Subcutaneous adipose tissue (tissue), 4 donors: ENCODE measurements around the gene KRT71. TPM values are rescaled to one million over a fixed set of nuclear protein-coding genes. Genes with fewer than 3 reads are reported as not detected.

Source experiments
- total RNA-seq, 4 donors: library from RNA; depleted of rRNA; stranded (reverse); fragments of >200 nt; gene quantifications; one replicate each; pipeline ENCODE4 v1.1.0, GENCODE V29; 2016
- TF ChIP-seq, protein P1 (sequence below): fragments of 450-650 bp; IDR thresholded peaks from one replicate; pipeline ENCODE4 v1.5.1; 2016; ENCODE audit warnings: low read depth, mild to moderate bottlenecking, control low read depth, antibody characterized with exemption, moderate library complexity

The KRT71 gene
- total RNA-seq, 4 donors from 2014 or later: not detected

GRCh38 chr12:52564582-52564981 lies 11.6 kb upstream of the KRT71 start:
- TF ChIP-seq, protein P1, sequence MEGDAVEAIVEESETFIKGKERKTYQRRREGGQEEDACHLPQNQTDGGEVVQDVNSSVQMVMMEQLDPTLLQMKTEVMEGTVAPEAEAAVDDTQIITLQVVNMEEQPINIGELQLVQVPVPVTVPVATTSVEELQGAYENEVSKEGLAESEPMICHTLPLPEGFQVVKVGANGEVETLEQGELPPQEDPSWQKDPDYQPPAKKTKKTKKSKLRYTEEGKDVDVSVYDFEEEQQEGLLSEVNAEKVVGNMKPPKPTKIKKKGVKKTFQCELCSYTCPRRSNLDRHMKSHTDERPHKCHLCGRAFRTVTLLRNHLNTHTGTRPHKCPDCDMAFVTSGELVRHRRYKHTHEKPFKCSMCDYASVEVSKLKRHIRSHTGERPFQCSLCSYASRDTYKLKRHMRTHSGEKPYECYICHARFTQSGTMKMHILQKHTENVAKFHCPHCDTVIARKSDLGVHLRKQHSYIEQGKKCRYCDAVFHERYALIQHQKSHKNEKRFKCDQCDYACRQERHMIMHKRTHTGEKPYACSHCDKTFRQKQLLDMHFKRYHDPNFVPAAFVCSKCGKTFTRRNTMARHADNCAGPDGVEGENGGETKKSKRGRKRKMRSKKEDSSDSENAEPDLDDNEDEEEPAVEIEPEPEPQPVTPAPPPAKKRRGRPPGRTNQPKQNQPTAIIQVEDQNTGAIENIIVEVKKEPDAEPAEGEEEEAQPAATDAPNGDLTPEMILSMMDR: no peak

DNA sequence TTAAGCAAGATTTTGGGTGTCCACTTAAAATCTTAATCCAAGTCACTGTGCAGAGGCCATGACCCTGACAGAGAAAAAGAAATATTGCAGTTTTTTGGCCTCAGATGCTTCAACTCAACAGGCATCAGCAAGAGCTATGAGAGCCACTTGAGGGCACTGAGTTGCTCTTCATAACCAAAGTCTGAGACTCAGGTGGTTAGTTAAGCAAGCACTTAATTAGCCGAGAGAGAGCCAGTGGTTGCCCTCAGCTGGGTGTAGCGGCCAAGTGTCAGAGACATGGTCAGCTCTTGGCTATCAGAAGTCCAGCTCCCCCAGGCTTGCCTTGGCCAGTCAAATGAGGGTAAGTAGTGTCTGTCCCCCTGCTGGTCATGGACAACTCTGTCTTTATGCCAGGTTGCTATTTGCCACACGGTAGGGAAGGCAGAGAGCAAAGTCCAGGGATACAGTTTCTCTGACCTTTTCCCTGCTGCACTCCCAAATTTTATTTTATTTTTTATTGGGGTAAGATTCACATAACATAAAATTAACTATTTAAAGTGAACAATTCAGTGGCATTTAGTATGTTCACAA lies 9.0 kb upstream of the KRT71 start:
- TF ChIP-seq, protein P1: no peak

DNA sequence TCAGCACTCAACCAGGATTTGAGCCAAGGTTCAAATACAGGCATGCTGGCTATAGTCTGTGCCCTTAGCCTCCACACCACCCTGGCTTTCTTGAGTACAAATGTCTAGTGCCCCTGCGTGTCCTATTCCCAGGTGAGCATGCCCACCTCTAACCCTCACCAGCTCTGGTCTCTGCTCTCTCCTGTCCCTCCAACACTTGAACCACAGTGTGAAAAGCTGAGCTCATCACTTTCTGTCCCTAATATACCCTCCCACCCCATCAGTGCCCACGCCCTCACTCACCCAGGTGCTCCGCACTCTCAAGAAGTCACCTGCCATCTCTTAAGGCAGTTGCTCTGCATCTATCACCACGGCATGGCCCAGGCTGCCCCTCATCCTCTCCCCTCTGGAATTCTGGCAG lies 7.0 kb upstream of the KRT71 start:
- TF ChIP-seq, protein P1: no peak

- TF ChIP-seq, protein P1: no peak
Measured at GRCh38 chr12:52558781-52559445, 6.0 kb upstream of the KRT71 start.

DNA sequence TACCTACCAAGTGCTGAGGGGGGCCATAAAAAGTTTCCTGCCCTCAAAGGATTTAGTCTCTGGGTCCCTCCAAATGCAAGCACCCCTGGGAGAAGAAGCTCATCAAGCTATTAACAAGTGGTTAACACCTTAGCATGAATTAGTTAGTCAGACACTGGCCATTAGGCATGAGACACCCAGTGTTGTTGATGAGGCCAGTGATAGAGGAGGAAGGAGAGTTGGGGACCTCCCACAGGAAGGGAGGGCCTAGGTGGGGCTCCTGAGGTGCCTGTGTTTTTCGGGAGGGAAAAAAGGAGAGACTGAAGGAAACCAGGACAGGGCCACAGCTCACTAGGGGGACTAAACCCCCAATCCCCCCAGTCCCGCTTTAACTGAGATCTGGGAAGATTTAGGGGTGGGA lies 4.5 kb upstream of the KRT71 start:
- TF ChIP-seq, protein P1: no peak

DNA sequence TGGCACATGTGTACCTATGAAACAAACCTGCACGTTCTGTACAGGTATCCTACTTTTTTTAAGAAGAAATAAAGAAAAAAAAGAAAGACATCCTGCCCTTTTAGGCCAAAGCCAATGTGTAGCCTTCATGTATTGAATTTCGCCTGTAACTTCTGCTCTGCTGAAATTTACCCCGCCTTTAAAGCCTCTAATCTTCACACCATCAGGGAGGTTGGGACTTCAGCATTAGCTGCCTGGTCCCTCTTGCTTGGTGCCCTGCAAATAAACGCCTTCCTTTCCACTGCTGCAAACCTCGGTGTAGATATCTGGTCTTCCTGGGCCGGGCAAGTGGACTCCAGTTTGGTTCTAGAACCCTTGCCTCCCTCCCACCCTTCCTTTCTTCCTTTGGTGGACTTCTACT lies 2.6 kb upstream of the KRT71 start:
- TF ChIP-seq, protein P1: no peak

DNA sequence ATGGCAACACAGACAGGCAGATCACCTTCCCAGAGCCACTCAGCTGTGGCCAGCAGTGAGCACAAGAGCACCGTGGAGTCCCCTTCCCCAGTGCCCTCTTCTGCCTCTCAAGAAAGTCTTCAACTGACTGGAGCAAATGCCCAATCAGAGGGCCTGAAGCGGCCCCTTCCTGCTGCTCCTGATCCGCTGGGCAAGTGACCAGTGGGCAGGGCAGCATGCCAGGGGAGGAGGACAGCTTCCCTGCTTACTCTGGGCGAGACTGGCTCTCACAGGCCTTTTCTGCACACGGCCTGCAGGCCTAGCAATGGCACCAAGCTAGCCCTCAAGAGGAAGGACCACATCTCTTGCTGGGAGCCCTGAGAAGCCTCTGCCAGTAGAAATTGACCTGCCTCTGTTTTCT lies 890 bp downstream of the KRT71 start:
- TF ChIP-seq, protein P1: no peak
